ENCODE data around the gene JARID2.

The JARID2 gene

DNA sequence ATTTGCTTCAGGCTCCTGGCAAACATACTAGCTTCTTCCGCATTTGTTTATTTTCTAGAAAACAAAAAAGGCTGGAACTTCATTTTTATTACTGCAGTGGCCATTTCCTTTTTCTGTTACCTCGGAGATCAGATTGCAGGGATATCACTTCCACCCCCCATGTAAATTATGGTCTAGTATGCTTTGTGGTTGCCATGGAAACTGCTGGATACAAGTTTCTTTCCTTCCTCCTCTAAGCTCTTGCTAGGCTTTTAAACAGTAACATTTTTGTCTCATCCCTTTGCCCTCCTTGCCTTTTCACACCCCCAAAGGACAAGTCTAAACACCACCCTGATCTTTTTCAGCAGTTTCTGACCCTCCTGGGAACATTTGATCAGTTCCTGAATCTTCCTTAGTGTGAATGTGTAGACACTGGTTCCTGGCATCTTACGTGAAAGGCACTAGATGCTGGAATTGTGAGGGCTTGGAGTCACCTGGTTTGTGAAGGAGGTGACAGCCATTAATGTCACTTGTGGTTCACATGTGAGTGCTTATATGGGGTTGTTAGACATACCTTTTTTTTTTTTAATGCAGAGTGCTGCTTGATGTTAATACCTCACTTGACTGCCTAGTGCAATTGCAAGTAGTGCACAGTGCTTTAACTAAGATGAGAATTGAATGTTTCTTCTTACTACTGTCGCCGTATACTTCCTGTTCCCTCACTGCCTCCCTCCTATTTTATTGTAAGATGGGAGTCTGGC, 181.6 kb downstream of the JARID2 start:
- DNase-seq = peak; percentile 78

DNA sequence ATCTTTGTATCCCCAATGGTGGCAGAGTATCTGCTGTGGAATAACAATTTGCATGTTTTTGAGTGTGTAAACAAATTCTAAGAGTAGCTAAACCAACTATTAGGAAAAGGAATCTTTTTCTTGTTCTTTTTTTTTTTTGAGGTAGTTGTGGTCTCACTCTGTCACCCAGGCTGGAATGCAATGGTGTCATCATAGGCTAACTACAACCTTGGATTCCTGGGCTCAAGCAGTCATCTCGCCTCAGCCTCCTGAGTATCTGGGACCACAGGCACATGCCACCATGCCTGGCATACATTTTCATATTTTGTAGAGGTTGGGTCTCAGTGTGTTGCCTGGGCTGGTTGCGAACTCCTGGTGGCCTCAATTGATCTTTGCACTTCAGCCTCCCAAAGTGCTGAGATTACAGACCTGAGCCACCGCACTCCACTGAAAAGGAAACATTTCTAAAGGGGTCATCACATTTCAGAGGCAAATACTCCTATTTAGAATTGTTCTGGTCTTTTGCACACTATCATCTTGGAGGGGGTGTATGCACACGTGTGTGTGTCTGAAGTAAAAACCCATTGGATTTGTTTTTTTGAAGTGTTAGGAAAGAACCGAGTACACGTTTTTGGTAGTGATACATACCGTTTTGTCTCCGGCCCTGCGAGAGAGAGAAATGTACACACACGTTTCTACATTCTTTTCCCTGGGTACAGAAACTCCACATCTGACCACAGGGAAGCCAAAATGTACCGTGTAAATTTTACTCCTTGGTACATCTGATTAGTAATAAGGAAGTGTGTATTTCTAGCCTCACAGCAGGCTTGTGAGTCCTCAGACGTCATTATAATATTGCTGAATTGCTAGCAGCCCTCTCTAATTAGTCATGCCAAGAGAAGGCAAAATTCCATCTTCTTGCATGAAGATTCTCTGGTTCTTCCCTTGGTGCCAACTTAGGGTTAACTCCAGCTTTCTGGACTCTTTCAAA, 183.6 kb downstream of the JARID2 start:
- DNase-seq = no peak

DNA sequence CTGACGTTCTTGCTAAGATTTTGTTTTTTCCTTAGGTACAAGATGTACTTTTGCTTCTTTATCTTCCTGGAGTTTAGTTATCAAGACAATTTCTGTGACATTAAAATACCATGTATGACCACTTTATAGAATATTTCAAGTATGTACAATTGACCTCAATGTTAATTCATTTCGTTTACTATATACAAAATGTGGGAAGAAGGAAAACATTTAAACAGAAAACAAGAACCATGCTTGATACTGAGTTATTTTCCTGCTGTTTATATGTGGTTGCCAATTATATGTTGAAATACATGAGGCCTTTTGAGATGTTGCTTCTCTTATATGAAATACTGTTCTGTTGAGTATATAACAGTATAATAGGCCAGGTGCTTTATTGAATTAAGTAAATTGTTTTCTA, 184.3 kb downstream of the JARID2 start:
- no peak for DNase-seq

DNA sequence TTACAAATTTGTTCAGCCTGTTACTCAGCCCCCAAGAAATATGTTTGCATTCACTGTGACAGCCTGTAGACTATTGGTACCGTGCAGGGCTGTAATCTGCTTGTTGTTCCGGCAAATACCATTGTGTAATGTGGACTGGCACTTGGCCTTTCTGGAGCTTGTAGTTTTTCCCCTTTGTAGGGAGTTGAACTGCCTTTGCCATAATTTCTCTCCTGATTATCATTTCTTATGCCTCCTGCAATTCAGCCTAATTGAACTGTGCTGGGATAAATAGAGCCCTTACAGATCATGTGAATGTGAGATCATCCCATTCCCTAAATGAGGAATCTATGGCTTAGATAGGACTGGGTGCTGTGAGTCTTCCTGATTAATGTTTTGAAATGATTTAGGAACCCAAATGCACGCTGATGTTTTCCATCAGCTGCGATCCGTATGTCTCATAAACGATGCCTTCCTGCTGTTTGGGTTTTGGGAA, 185.1 kb downstream of the JARID2 start:
- no peak for DNase-seq

DNA sequence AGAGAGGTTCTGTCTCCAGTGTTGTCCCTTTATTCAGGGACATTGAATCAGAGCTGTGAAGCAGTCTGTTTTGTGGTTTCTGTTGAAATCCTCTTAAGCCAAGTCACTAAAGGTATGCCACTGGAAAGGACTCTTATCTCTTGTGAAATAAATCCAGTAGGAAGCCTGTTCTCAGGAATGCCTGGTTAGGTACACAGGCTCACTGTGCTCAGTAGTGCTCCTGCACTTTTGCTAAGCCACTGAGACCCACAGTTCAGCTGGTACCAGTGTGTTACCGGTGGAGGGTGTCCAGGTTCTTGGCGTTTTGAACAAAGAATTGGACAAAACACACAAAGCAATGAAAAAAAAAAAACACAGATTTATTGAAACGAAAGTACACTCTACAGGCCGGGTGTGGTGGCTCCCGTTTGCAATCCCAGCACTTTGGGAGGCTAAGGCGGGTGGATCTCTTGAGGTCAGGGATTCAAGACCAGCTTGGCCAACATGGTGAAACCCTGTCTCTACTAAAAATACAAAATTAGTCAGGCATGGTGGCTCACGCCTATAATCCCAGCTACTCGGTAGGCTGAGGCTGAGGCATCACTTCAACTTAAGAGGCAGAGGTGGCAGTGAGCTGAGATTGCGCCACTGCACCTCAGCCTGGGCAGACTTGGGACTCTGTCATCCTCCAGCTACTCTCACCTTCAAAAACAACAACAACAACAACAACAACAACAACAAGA, 186.1 kb downstream of the JARID2 start:
- no peak for DNase-seq

DNA sequence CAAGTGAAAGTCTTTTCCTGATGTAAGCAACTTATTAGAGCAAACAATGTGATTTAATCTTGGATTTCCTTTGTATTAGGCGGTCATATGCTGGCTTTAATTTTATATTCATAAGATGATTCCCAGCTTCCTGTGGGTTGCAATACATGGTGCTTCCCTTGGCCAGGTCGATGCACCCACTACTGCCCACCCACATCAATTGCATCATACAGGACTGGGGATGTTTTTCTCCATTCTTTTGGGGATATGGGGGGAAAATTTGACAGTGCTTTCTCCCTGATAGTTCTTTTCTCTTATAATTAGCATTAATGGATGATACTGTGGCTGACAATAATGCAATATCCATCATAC, 187.6 kb downstream of the JARID2 start:
- no peak for DNase-seq

DNA sequence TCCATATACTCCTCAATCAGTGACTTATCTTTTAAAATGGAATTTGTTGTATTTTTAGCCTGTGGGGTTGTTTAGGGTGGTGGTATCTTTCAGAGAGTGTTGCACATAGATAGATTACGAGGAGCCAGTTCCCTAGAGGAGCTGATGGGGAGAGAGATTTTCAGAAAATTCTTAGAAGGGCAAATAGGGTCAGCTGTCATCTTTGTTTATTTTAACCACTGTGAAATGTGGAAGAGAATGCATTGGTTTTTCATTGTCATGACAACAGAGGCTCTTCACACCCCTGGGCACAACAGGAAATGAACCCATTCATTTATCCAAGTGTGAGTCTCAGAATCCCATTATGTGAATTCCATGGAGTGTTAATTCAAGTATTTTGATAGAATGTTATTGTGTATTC, 188.4 kb downstream of the JARID2 start:
- no peak for DNase-seq

DNA sequence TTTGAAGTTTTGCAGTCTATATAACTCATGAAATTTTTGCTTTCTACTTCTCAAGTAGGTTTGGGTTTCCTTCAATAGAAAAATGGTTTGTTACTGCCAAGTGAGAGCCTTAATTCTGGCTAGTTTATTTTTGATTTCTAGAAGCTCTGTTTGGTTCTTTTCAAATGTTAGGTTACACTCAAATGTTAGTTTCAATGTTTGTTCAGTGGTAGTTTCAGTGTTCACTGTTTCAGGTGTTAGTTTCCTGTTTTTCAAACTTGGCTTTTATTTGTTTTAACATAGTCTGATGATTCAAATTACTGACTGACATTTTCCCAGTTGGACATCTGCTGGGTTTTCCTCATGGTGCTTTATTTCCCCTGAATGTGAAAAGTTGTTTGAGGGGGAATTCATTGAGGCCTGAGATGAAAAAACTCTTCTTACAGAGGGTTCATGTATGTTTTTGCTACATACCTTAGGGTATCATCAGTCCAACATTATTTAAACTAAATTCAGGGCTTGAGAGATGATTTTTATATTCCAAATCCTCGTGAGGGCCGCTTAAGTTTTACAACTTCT, 189.0 kb downstream of the JARID2 start:
- no peak for DNase-seq

DNA sequence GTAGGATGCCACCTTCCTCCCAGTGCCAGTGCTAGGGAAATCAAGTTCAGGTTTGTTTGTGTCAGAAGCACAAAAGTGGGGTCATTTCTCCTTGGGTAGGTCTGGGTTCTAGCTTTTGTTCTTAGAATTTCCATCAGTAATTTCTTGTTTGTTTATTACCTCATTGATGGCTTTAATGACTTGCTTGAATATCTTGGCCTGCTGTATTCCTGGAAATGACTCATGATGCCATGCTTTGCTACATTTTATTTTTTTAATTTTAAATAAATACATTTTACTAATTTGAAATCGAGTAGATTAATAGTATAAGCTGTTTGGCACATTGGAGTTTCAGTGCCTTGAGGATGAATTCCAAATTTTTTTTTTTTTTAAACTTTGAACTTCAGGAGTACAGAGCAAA, 189.6 kb downstream of the JARID2 start:
- DNase-seq = no peak

DNA sequence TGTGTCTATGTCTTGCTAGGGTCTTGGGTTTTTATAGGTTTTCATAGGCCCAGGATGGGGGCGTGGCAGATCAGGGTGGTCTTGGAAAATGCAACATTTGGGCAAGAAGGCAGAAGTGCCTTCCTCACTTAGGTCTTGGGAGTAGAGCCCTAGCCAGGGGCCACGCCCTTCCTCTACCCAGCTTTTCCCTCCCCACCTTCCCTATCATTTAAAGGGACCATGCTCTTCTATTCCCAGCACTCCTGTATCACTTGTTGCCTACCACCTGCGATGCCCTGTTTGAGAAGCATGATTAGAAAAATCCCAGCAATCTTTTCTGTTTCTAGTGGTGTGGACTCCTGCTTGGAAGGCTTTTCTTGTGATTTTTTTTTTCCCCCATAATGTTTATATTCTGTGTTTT, 190.6 kb downstream of the JARID2 start:
- DNase-seq = no peak

DNA sequence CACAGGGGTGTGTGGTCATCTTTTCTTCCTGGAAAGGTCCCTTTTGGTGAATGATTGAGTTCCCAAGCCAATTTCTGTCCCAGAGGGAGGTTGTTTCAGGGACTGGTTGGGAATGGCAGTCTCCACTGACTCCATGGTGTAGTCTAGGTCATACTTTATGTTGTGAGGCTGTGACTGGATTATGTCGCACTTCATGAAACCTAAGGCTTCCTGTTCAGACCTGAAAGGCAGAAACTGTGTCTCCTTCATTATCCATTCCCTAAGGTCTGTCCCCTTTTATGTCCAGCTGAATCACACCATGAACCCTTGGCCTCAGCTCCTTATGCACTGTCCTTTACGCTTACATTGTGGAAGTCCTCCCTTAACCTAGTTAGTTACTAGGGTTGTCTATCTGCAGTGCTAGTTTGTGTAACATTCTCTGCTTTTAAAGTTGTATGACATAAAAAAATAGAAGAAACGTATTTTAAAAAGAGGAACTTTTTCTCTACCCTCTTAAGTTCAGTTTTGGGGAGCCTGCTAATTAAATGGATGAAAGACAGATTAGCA, 191.3 kb downstream of the JARID2 start:
- DNase-seq = no peak

DNA sequence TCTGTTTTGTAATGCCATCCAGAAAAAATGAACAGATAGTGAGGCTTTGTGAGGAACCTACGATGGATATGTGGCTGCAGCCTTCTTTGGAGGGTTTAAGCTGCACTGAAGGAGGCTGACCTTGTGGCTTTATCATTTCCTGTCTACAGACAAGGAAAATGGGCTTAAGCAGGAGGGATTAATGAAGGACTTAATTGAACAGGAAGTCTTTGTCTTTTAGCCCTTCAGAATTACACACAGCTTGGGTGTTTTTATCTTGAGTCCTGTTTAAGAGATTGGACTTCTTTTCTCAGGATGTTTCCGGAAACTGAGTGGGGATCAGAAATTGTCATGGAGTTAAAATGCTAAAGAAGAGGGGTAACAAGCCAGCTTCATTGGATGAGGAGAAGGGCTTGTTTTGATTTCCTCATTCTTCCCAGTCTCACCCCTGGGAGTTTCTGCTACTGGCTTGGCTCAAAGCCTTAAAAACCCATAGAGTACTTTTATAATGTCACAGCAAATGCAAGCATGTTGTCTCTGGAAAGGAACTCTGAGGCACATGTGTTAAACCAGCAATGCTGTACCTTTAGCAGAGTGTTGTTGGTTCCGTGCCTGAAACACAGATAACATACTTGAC, 193.6 kb downstream of the JARID2 start:
- no peak for DNase-seq

DNA sequence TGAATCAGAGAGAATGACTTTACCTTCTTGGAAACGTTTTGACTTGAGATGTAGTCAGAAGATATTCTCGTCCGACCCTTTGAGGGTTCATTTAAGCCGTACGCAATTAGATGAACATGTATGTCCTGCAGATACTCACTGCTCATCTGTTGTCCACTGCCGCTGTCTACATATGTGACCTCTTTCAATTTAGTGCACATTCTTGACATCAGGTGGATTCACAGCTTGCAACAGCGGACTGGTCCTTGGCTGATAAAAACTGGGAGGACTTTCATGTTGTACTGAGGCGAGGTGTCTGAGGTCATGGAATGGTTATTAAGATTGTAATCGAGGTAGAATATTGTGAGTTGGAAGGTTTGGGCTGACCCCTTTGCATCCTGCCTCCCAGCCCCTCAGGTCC, 194.2 kb downstream of the JARID2 start:
- DNase-seq = no peak

DNA sequence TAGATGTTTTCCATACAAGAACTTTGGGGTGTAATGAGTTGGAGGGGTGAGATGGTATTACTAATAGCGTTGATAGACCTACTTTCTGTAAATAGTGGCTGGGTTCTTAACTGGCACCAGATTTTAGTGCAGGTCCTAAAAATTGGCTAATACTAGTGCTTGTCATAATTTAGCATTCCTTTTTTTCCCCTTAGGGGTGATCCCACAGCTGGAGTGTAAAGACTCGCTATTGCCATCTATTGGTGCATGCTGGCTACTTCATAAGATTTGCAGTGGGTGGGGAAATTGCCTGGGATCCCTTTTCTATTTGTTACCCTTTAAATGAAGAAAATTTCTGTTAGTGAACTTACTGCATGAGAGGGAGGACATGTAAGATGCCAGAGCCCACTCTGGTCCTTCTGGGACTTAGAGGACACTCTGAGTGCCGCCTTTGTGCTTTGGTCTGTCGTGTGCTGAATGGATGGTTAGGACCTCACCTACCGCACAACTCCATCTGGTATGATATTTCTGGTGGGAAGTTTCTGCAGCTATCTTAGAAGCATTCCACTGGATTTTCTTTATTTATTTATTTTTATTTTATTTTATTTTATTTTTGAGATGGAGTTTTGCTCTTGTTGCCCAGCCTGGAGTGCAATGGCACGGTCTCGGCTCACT, 195.5 kb downstream of the JARID2 start:
- peak; percentile 50 for DNase-seq

DNA sequence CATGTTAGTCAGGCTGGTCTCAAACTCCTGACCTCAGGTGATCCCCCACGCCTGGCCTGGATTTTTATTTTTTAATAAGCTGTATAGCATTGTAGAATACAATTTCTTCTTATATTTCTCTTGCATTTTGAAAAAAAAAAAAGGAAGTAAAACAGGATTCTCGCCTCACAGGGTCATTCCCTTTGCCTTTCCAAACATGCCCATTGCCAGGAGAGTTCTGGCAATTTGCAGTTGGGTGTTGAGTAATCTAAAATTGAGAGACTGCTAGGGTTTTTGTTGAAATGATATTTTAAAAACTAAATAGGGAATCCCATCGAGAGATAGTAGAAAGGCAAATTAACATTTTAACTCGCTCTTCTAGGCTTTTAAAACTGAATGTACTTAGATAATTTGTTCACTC, 196.1 kb downstream of the JARID2 start:
- no peak for DNase-seq

DNA sequence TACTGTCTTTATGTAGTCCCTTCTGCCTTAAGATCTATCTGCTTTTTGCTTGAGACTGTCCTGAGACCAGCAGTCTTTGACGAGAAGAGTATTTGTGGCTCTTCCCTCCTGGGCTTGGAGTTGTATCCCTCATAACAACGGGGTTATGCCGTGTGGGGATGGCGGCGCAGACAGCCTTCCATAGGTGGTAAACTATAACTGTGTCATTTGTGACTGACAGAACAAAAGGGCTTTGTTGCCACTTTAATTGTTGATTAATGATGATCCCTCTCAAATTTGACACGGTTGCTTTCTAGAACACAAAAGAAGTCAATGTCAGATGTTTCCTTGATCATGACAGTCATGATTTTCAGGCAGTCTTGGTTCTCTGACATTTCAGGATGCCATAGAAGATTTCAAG, 196.6 kb downstream of the JARID2 start:
- no peak for DNase-seq

DNA sequence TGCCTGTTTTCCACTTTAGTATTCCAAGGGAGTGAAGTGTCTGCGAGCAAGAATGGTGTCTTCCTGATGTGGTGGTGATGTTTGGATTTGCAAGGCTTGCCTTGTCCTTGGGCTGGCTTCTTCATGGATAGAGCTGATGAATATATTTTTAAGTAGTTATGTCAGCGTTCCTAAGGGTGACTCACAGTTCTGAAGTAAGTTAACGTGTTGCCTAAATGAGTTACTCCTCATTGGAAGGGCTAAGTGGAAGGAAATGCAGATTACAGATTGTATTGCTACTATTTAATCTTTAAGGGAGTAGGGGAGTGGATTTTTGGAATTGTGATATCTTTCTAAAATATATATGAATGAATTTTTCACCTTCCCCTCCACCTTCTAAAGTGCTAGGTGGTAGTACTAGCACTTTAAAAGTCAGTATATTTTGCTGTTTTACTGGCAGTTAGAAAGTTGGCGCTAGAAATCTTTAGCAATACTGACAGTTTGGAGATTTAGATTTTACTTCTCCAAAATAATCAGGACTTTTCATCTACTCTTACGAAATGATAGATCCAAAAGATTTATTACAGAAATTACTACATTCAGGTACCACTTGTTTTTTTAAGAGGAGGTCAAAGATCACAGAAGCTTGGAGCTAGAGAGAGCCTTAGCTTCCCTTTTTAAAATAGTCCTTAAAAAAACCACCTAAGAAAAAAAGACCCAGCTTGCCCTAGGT, 197.4 kb downstream of the JARID2 start:
- peak; percentile 71 for DNase-seq

DNA sequence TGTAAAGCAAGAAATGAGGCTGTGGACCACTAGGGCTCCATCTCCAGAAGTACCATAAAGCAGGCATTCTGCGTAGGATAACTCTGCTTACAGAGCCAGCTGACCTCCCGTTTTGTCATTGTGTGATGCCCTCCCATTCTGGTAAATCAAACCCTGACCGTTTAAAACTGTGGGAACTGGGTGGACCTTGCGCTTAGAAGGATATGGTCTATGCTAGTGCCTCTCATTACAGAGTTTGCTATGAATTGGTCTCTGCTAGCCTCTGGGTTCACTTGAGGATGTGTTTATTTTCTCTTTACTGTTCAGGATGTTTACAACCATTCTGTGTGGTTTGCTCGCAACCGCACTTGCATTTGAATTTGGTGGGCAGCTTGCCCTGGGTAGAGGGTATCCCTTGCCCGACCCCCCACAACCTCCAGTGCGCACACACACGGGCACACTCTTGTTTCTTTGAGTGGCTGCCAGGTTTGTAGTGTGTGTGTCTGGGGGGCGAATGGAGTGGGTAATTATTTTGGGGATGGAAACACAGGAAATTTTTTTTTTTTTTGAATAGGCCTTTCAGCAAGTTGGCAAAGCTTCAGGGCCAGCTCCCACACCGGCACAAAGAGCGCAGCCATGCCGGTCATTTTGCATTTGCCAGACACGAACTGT, 198.3 kb downstream of the JARID2 start:
- no peak for DNase-seq

DNA sequence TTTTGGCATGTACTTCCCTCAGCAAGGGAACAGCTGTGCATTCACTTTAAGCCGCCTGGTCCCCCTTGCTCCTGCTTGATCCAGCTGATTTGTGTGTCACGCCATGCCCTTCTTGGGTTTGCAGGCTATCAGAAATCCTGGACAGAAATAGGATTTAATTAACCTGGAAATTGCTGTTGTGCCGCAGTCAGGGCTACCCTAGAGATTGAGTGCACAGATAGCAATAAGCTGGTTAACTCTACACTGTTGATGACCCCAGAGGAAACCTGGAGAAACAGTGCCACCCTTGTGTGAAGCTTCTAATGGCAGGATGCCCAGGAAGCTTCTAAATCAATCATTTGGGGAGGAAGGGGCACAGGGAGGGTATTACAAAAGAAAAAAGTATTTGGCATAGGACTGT, 199.0 kb downstream of the JARID2 start:
- no peak for DNase-seq

DNA sequence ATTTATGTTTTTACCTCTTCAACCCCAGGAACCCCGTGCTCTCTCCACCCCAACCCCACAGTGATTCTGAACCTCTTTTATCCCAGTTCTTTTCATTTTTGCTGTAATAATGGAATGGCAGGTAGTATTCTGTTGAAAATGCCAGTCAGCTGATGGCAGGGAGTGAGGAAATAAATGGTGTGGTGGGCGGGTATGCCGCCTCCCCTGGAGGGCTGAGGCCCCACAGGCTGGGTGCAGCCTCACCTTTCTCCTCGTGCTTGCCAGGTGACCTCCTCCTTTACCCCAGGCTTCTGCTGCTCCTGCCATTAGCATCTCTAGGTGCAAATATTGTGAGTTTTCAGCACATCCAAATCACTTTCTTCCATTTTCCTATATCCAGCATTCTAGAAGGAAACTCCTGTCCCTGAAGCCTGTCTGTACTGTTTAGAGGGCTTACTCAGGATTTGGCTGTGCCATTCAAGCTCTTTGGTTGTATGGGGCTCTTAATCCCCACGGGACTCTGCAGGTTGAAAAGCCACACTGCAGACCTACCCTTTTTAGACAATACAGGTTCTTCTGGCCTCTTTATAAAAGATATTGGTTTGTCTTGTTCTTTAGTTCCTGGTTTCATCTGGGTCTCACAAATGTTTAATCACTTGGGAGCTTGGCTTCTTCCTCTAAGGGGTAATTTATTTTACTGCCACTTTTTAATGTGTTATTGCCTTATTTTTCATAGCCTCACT, 201.8 kb downstream of the JARID2 start:
- DNase-seq = no peak
